ENCODE results near the gene TEX22. TPM values are rescaled to one million over a fixed set of nuclear protein-coding genes. Genes with fewer than 3 reads are reported as not detected.
A peak's percentile ranks its signal among the peaks of the same experiment; 100 is the strongest.

Gene TEX22
- polyA plus RNA-seq, 3 donors = 0.52 to 2.2 (median 0.57) TPM

GRCh38 chr14:105391541-105391940 is 6.8 kb upstream of the TEX22 start:
- H3K9me3 ChIP-seq (replicated peaks in 1 of 2; ENCODE audit: control insufficient read depth in 1 of 2, insufficient read depth in 1 of 2, low read length in 2 of 2) = no peaks in the 10 kb centered on the region
- H3K27me3 ChIP-seq (ENCODE audit: control insufficient read depth in 2 of 2, insufficient read depth in 2 of 2, low read length in 2 of 2) = no peaks in the 10 kb centered on the region
- H3K4me3 ChIP-seq (replicated peaks in 1 of 3; ENCODE audit: low read depth in 2 of 3, low read length in 3 of 3) = no peak overlapping the region
- peak overlapping the region in 4 of 7 donors; percentile 15 to 76 (median 65) for H3K27ac Mint-ChIP-seq
- no peaks in the 10 kb centered on the region for H3K27me3 Mint-ChIP-seq (ENCODE audit: low read depth in 3 of 3)
- peaks cover 93 to 100% of the 10 kb centered on the region in 2 donors for H3K4me1 ChIP-seq (ENCODE audit: control insufficient read depth in 1 of 2, insufficient read depth in 2 of 2, low read length in 2 of 2)
- WGBS (ENCODE audit: insufficient coverage) = 98% methylated on average over 21 of the region's 23 CpGs
- no peak overlapping the region for H2AFZ ChIP-seq (ENCODE audit: insufficient read depth, low read depth, low read length, poor library complexity, severe bottlenecking)
- TF ChIP-seq CTCF (IDR thresholded peaks at IDR 0.05) = no peak
- no peak overlapping the region for H3K4me3 Mint-ChIP-seq
- H3K9ac ChIP-seq (ENCODE audit: insufficient read depth, low read length, poor library complexity, severe bottlenecking) = no peak overlapping the region
- intact Hi-C loops (cut with micrococcal nuclease) = loop anchor here in 1 of 2 donors (2.0 kb wide), 1 partner anchor 13 kb away; no protein-coding TSS in a partner anchor
- no peaks in the 10 kb centered on the region for H4K20me1 ChIP-seq (ENCODE audit: insufficient read depth, low read length)
- H3K4me1 Mint-ChIP-seq = peaks cover 72% of the 10 kb centered on the region
- peak overlapping the region in 1 of 2 donors; percentile 82 for H3K27ac ChIP-seq (ENCODE audit: low read depth in 1 of 2, low read length in 2 of 2)
- peaks cover 0 to 22% of the 10 kb centered on the region in 2 donors for H3K36me3 Mint-ChIP-seq
- no peaks in the 10 kb centered on the region for H3K9me3 Mint-ChIP-seq
- no peak overlapping the region for H3K4me2 ChIP-seq (replicated peaks; ENCODE audit: extremely low read depth, low read length, poor library complexity, severe bottlenecking)
- H3K36me3 ChIP-seq (replicated peaks in 1 of 2; ENCODE audit: control insufficient read depth in 1 of 2, insufficient read depth in 2 of 2, low read length in 2 of 2) = no peaks in the 10 kb centered on the region
- H3K79me2 ChIP-seq (ENCODE audit: insufficient read depth, low read length) = no peaks in the 10 kb centered on the region
- DNase-seq = no peak

- Mint-ChIP-seq H3K9me3 (no peaks in the 10 kb centered on the region), H3K27me3 (ENCODE audit: low read depth in 3 of 3) (no peaks in the 10 kb centered on the region), H3K27ac (peak overlapping the region; percentile 70 to 94 (median 91)), H3K4me1 (peaks cover 81% of the 10 kb centered on the region), H3K36me3 (peaks cover 0 to 18% of the 10 kb centered on the region in 2 donors), H3K4me3 (no peak overlapping the region)
- H3K79me2 ChIP-seq (ENCODE audit: insufficient read depth, low read length) = no peaks in the 10 kb centered on the region
- H3K4me2 ChIP-seq (replicated peaks; ENCODE audit: extremely low read depth, low read length, poor library complexity, severe bottlenecking) = no peak overlapping the region
- H3K4me1 ChIP-seq (ENCODE audit: control insufficient read depth in 1 of 2, insufficient read depth in 2 of 2, low read length in 2 of 2) = peaks cover 98 to 100% of the 10 kb centered on the region in 2 donors
- H3K9ac ChIP-seq (ENCODE audit: insufficient read depth, low read length, poor library complexity, severe bottlenecking) = no peak overlapping the region
- WGBS (ENCODE audit: insufficient coverage) = 96% methylated on average over 40 of the region's 40 CpGs
- H2AFZ ChIP-seq (ENCODE audit: insufficient read depth, low read depth, low read length, poor library complexity, severe bottlenecking) = no peak overlapping the region
- intact Hi-C loops (cut with micrococcal nuclease) = no loop called here
- peak overlapping the region in 1 of 3 experiments; percentile 22 for H3K4me3 ChIP-seq (replicated peaks in 1 of 3; ENCODE audit: low read depth in 2 of 3, low read length in 3 of 3)
- TF ChIP-seq CTCF (IDR thresholded peaks at IDR 0.05) = no peak
- no peaks in the 10 kb centered on the region for H3K27me3 ChIP-seq (ENCODE audit: control insufficient read depth in 2 of 2, insufficient read depth in 2 of 2, low read length in 2 of 2)
- H4K20me1 ChIP-seq (ENCODE audit: insufficient read depth, low read length) = no peaks in the 10 kb centered on the region
- peak overlapping the region; percentile 85 to 96 for H3K27ac ChIP-seq (ENCODE audit: low read depth in 1 of 2, low read length in 2 of 2)
- no peaks in the 10 kb centered on the region for H3K9me3 ChIP-seq (replicated peaks in 1 of 2; ENCODE audit: control insufficient read depth in 1 of 2, insufficient read depth in 1 of 2, low read length in 2 of 2)
- H3K36me3 ChIP-seq (replicated peaks in 1 of 2; ENCODE audit: control insufficient read depth in 1 of 2, insufficient read depth in 2 of 2, low read length in 2 of 2) = no peaks in the 10 kb centered on the region
- no peak for DNase-seq
These were observed 5.9 kb upstream of the TEX22 start for GRCh38 chr14:105392131-105393090.
